Thyroid gland (tissue), 4 donors: ENCODE results near the gene CAPZA1. TPM values are rescaled to one million over a fixed set of nuclear protein-coding genes. Genes with fewer than 3 reads are reported as not detected.
"Not testable (repeated sequence)": the region's sequence is repeated elsewhere in the genome, so short reads cannot be mapped to it uniquely, and the experiment has no call there.

Source experiments
- DNase-seq, 2 donors: peaks; one replicate each; pipeline ENCODE4 v3.0.0-alpha.2; 2019
- H3K27ac ChIP-seq, 3 donors: fragments of 200-600 bp; sonication (generic); 1 replicate in 2 of 3; 2 replicates in 1 of 3; pipeline ENCODE4 v1.5.1; 2016 to 2019; ENCODE audit warnings: mild to moderate bottlenecking in 1 of 3, moderate library complexity in 1 of 3
- H3K27me3 ChIP-seq: fragments of 200-600 bp; sonication (generic); one replicate; pipeline ENCODE4 v1.5.1; 2019
- H3K36me3 ChIP-seq, 2 donors: fragments of 200-600 bp; sonication (generic); one replicate each; pipeline ENCODE4 v1.5.1; 2016 to 2019
- H3K4me1 ChIP-seq, 2 donors: fragments of 200-600 bp; sonication (generic); one replicate each; pipeline ENCODE4 v1.5.1; 2017 to 2019
- H3K4me3 ChIP-seq, 3 donors: fragments of 200-600 bp; sonication (generic); replicated peaks in 1 of 3; 1 replicate in 2 of 3; 2 replicates in 1 of 3; pipeline ENCODE4 v1.5.1; 2016; ENCODE audit warnings: mild to moderate bottlenecking in 1 of 3
- H3K9me3 ChIP-seq: fragments of 200-600 bp; sonication (generic); one replicate; pipeline ENCODE4 v1.5.1; 2017
- POLR2A ChIP-seq, 2 donors: fragments of 450-650 bp; IDR thresholded peaks; one replicate each; pipeline ENCODE4 v1.6.1; 2017; ENCODE audit warnings: antibody characterized with exemption in 2 of 2, mild to moderate bottlenecking in 2 of 2, moderate library complexity in 1 of 2
- WGBS, 2 donors: methylation state at CpG; one replicate each; pipeline ENCODE4 v1.1.5; 2017; 5-methylcytosine and 5-hydroxymethylcytosine counted together
- intact Hi-C: fragments of 100-400 bp; cut with DNase I; formaldehyde crosslinking; loops from one replicate; pipeline ENCODE4 v1.15.1; 2023
- total RNA-seq, 4 donors: library from RNA; depleted of rRNA; stranded (reverse); fragments of >200 nt; gene quantifications; one replicate each; pipeline ENCODE4 v1.2.3, GENCODE V29; 2016
- TF ChIP-seq, protein P1 (sequence below), 6 experiments: fragments of 200-600 bp in 3 of 6; fragments of 450-650 bp in 3 of 6; sonication (generic) in 3 of 6; IDR thresholded peaks; one replicate each; pipeline ENCODE4 v1.5.1; 2016 to 2019; ENCODE audit warnings: antibody characterized with exemption in 6 of 6, mild to moderate bottlenecking in 2 of 6, inconsistent platforms in 1 of 6, moderate library complexity in 1 of 6

CAPZA1 gene
- total RNA-seq, 4 donors from 2014 or later = 106 to 162 (median 130) TPM

DNA sequence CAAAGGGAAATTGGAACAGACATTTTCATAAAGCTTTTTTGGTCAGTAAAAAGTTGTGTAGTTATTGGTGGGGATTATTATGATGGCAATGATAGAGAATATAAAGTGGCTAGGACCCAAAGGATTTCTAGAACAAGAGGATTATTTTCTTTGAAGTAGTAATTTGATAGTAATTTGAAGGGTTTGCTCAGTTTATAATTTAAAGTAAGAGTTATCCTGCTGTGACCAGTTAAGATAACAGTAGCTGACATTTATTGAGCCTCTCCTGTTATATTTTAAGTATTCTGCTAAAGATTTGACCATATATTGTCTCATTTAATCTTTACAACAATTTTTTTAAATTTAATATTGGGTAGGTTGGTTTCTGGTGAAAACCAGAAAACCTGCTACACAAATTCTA, 14.7 kb downstream of the CAPZA1 start:
- peaks cover 21 to 37% of the 10 kb centered on the region in 2 donors for H3K4me1 ChIP-seq
- H3K27ac ChIP-seq = no peak overlapping the region
- H3K9me3 ChIP-seq = no peaks in the 10 kb centered on the region
- no peak for TF ChIP-seq POLR2A (IDR thresholded peaks at IDR 0.05)
- TF ChIP-seq, protein P1, sequence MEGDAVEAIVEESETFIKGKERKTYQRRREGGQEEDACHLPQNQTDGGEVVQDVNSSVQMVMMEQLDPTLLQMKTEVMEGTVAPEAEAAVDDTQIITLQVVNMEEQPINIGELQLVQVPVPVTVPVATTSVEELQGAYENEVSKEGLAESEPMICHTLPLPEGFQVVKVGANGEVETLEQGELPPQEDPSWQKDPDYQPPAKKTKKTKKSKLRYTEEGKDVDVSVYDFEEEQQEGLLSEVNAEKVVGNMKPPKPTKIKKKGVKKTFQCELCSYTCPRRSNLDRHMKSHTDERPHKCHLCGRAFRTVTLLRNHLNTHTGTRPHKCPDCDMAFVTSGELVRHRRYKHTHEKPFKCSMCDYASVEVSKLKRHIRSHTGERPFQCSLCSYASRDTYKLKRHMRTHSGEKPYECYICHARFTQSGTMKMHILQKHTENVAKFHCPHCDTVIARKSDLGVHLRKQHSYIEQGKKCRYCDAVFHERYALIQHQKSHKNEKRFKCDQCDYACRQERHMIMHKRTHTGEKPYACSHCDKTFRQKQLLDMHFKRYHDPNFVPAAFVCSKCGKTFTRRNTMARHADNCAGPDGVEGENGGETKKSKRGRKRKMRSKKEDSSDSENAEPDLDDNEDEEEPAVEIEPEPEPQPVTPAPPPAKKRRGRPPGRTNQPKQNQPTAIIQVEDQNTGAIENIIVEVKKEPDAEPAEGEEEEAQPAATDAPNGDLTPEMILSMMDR (IDR thresholded peaks at IDR 0.05) = no peak
- intact Hi-C loops = no loop called here
- DNase-seq = no peak
- H3K4me3 ChIP-seq = no peak overlapping the region
- no peaks in the 10 kb centered on the region for H3K36me3 ChIP-seq
- H3K27me3 ChIP-seq = no peaks in the 10 kb centered on the region

DNA sequence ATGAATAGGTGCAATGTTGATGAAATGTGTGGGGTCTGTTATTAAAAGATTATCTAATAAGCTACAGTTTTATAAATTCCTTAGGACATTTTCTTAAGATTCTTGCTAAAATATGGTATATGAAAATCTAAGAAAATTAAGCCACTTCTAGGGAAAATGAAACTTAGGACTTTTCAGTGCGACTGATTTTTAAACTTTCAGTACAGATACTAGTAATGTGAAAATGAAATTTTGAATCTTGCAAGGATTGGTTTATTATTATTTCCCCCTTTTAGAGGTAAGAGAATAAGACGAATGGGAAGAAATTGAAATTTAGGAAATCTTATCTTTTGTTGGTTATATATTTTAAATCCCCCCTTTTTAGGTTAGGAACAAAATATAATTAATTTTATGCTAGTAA, 16.4 kb downstream of the CAPZA1 start:
- intact Hi-C loops = no loop called here
- H3K27me3 ChIP-seq = no peaks in the 10 kb centered on the region
- WGBS, 2 donors = 88 to 89% methylated on average over 2 of the region's 2 CpGs
- H3K4me1 ChIP-seq = peaks cover 21 to 37% of the 10 kb centered on the region in 2 donors
- no peak for DNase-seq
- no peak for TF ChIP-seq POLR2A (IDR thresholded peaks at IDR 0.05)
- TF ChIP-seq, protein P1 (IDR thresholded peaks at IDR 0.05) = no peak
- H3K36me3 ChIP-seq = no peaks in the 10 kb centered on the region
- H3K9me3 ChIP-seq = no peaks in the 10 kb centered on the region
- no peak overlapping the region for H3K4me3 ChIP-seq
- peak overlapping the region in 2 of 3 donors; percentile 17 to 78 for H3K27ac ChIP-seq

DNA sequence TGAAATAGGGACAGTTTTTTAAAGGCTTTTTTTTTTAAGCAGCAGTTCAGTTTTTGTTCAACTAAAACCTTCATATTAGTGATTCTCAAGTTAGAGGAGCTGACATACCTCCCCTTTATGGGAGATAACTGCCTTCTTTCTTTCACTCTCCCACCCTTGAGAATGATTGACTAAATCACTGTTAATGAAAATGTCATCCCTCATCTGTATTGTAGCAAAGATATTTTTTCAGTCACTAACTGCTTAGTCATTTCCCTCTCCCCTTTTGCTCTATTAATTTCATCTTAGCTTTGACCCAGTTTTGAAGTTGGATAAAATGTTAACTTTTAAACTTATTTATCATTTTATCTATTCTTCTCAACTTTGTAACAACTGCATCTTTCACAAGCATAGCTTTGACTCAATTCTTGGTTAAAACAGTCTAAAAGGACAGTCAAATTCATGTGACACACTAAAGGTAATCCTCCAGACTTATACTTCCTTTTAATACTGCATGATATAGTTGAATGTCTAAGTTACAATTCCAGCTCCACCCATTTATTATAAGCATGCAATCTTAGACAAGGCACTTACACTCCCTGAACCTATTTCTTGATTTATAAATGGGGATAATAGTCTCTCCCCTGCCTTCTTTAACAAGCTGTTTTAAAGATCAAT, 17.1 kb downstream of the CAPZA1 start:
- Histone ChIP-seq H3K4me1 (peaks cover 21 to 37% of the 10 kb centered on the region in 2 donors), H3K9me3 (no peaks in the 10 kb centered on the region), H3K4me3 (no peak overlapping the region), H3K27ac (peak overlapping the region in 2 of 3 donors; percentile 17 to 78), H3K27me3 (no peaks in the 10 kb centered on the region), H3K36me3 (no peaks in the 10 kb centered on the region)
- no peak for TF ChIP-seq POLR2A (IDR thresholded peaks at IDR 0.05)
- no peak for DNase-seq
- intact Hi-C loops = no loop called here

DNA sequence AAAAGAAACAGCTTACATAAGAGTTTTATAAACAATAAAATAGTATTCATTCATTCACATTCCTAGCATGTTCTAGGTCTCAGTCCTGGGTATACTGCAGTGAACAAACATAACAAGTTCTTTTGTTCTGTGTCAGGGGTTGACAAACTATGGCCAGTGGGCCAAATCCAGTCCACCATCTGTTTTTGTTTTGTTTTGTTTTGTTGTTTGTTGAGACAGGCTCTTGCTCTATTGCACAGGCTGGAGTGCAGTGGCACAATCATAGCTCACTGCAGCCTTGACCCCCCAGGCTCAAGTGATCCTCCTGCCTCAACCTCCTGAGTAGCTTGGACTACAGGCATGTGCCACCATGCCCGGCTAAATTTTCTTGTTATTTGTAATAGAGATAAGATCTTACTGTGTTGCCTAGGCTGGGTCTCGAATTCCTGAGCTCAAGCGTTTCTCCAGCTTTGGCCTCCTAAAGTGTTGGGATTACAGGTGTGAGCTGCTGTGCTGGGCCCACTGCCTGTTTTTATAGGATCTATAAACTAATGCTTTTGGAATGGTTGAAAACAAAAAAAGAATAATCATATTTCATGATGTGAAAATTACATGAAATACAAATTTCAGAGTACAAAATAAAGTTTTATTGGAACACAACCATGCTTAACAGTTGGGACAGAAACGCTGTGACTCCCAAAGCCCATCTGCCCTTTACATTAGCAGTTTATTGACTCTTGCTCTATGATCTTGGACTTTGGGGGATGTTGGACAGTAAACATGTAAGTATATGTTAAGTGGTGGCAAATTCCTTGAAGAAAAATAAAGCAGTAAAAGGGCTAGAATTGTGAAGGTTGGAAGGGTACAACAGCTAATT, 17.9 kb downstream of the CAPZA1 start:
- DNase-seq = no peak
- WGBS, 2 donors = 74% methylated on average over 4 of the region's 4 CpGs
- no peak for TF ChIP-seq POLR2A (IDR thresholded peaks at IDR 0.05)
- TF ChIP-seq, protein P1 (IDR thresholded peaks at IDR 0.05) = no peak
- Histone ChIP-seq H3K4me1 (peaks cover 21 to 31% of the 10 kb centered on the region in 2 donors), H3K27ac (peak overlapping the region in 2 of 3 donors; percentile 17 to 78), H3K27me3 (no peaks in the 10 kb centered on the region), H3K9me3 (no peaks in the 10 kb centered on the region), H3K36me3 (no peaks in the 10 kb centered on the region), H3K4me3 (no peak overlapping the region)
- intact Hi-C loops = no loop called here

DNA sequence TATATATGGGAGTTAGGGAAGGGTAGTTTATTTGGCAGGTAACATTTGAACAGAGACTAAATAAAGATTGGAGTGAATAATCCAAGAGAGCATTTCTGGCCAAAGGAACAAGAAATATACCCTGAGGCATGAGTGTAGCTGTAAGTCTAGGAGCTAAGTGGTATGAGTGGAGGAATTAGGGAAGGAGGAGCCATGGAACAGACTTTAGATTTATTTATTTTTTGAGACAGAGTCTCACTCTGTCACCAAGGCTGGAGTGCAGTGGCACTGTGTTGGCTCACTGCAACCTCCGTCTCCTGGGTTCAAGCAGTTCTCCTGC, 18.4 kb downstream of the CAPZA1 start:
- Histone ChIP-seq H3K9me3 (no peaks in the 10 kb centered on the region), H3K27me3 (no peaks in the 10 kb centered on the region), H3K4me1 (peaks cover 21 to 29% of the 10 kb centered on the region in 2 donors), H3K27ac (peak overlapping the region in 1 of 3 donors; percentile 78), H3K4me3 (no peak overlapping the region), H3K36me3 (no peaks in the 10 kb centered on the region)
- intact Hi-C loops = no loop called here
- no peak for TF ChIP-seq POLR2A (IDR thresholded peaks at IDR 0.05)
- TF ChIP-seq, protein P1 (IDR thresholded peaks at IDR 0.05) = no peak
- no peak for DNase-seq
- 100% methylated on average over 1 of the region's 1 CpG for WGBS, 2 donors

DNA sequence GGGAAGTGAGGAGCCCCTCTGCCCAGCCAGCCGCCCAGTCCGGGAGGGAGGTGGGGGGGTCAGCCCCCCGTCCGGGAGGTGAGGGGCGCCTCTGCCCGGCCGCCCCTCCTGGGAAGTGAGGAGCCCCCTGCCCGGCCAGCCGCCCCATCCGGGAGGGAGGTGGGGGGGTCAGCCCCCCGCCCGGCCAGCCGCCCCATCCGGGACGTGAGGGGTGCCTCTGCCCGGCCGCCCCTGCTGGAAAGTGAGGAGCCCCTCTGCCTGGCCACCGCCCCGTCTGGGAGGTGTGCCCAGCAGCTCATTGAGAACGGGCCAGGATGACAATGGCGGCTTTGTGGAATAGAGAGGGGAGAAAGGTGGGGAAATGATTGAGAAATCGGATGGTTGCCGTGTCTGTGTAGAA, 20.8 kb downstream of the CAPZA1 start:
- H3K9me3 ChIP-seq, intact Hi-C loops, H3K27ac ChIP-seq, H3K36me3 ChIP-seq, H3K27me3 ChIP-seq, H3K4me3 ChIP-seq, DNase-seq: not testable (repeated sequence)
- H3K4me1 ChIP-seq = peaks cover 15 to 21% of the 10 kb centered on the region in 2 donors
- WGBS, 2 donors = 81% methylated on average over 8 to 11 of the region's 23 CpGs
